ENCODE measurements around the gene EGLN3.
A peak's percentile ranks its signal among the peaks of the same experiment; 100 is the strongest.

The EGLN3 gene

DNA sequence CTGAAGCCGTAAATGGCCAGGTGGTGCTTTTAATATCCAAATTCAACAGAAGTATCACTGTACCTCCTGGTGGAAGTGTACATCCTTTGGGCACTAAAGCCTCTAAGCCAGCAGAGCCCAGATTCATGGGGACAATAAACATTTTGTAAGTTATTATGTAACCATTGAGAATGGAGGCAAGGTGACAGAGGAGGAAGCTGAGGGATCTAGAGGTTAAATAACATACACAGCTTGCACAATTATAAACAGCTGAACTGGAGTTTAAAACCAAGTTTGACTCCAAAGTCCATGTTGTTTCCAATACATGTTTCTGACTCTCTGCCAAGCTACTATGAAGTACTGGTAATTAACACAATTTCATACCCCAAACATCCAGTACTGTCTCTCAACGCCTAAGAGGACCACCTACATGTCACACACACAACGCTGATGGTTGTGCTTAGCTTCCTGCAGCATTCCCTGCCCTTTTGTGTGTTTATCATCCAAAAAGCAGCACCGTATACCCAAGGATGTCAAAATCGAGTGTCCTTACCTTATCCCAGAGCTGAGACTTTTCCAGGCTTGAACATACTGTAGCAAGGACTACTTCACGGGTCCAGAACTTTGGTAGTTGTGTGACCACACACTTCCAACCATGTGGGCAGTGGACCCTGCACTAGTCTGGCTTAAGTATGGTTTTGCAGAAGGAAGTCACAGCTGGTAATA is 41.3 kb downstream of the EGLN3 start:
- peak in 1 of 2 experiments; percentile 73 for DNase-seq

DNA sequence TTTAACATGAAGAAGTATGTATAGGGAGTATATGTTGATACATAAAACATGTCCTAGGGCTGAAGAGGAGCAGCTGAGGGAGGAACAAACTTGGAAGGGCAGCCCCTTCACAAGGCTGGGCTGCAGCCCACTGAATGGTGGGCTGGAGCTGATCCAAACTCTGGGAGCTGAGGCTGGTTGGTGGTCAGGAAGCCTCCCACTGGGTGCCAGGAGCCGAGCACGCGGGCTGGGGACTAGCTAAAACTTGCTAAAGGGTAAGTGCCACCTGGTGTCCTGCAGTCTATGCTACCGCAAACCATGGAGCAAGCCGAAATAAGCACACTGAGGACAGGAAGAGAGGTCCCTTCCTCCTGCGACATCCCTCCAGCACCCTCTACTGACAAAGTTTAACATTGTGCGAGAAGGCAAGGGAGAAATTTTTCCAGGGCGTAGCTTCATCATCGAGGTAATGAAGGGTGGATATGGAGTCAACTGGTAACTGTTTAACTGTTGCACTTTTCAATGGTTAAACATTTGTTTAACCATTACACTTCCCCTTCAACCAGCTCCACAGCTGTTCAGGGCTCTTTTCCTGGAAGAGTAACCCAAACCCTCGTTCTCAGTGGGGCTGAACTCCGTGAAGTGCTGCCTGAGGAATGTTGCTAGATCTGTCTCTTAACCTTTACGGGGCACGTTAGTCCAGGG is 42.2 kb downstream of the EGLN3 start:
- DNase-seq: peak; percentile 71 to 81

DNA sequence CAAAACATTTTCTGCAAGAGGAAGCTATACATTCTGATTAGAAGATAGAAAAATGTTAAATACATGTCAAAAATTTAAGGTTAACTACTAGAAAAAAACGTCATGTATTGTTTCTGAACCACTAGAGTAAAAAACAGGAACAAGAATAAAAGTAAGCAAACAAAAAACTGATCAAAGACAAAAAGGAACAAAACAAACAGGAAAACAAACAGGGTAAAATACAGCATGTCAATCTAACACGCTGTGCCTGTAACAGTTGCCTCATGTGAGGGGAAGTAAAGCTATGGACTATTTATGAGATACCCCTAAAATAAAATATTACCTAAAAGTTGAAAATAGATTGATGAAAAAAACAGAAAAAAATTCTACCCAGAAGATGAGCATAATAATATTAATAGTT is 43.9 kb downstream of the EGLN3 start:
- no peak for DNase-seq

DNA sequence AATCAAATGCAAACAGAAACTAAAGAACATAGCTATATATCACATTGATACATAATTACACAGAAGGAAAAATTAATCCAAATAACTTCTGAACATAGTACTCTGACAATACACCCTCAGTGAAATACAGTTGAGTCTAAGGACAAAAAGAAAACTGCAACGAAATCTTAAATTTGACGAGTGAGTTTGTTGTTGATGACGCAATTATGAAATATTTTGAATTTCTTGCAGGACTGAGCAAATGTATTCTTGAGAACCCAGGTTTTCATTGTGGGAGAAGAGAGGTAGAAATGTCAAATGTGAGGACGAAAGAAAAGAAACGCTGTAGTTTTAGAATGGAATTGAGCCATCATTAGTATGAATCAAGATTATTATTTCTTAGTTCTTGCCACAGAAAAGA is 46.3 kb downstream of the EGLN3 start:
- no peak for DNase-seq

DNA sequence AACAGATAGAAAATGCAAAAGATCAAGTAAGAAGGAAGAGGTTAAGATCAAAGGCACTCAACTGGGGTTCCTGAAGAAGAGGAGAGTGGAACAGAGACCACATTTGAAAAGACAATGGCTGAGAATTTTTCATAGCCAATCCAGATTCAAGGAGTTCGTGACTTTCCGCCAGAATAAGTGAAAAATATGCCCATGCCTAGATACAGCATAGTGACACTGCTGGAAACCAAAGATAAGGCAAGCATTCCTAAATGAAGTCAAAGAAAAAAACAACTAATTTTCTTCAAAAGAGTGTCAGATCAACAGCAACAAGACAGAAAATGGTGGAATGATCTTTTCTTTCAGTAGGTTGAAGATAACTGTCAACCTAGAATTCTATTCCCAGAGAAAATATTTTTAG is 47.5 kb downstream of the EGLN3 start:
- no peak for DNase-seq

DNA sequence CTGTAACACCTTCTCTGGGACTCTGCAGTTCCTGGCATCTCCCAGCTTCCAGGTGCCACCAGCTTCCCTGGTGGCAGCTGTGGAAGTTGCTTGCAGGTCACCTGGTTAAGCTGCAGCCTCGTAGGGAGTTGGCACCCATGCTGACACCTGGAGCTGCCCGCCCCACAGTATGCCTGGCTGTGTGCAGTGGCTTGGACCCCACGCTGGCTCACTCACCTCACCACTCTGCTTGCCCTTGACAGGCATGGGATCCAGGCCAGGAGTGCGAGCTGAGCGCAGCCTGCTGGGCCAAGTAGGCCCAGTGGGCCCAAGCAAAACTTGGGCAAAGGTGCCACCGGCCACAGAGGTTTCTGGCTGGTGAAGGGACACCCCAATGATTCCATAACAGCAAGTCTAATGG is 48.5 kb downstream of the EGLN3 start:
- no peak for DNase-seq

DNA sequence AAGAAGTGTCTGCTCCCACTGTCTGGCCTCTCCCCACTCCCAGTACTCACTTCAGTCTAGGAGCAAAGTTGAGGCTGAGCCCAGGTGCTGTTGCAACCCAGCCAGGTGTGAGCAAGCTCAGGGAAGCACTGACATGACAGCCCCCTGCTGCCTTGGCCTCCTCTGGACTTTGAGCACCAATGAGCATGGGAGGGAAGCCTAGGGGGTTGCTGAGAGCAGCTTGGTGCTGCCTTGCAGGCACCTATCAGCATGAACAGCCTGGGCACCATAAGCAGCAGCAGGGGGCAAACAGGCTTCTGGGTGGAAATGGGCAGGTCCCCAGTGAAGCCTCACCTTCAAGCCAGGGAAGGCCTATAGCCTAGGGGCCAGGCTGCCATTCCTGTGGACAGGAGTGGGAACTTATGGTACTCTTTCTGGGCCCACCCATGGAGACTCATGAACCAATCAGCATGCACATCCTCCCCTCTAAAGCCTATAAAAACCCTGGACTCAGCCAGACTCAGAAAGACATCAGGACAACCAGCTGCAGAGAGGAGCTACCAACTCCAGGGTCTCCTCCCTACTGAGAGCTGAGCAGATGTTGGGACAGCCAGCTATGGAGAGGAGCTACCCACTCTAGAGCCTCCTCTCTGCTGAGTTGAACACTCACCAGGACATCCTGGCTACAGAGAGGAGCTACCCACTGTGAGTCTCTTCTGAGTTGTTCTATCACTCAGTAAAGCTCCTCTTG is 49.3 kb downstream of the EGLN3 start:
- no peak for DNase-seq

DNA sequence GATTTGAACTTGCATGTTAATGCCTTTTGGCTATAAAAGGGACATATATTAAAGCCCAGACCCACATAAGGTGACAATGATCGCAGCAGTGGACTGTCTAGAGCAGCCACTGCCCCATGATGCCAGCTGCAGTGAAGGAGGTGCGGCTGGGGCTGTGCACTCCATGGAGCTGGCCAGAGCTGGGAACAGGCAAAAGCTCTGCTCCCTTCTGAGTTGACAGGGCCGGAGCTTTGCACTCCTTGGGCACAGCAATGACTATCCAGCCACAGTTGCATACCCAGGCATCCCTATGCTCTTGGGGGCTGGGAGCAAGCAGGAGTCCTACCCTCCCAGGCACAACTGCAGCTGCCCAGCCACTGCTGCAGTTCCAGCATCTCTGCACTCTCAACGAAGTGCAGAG is 50.2 kb downstream of the EGLN3 start:
- no peak for DNase-seq

DNA sequence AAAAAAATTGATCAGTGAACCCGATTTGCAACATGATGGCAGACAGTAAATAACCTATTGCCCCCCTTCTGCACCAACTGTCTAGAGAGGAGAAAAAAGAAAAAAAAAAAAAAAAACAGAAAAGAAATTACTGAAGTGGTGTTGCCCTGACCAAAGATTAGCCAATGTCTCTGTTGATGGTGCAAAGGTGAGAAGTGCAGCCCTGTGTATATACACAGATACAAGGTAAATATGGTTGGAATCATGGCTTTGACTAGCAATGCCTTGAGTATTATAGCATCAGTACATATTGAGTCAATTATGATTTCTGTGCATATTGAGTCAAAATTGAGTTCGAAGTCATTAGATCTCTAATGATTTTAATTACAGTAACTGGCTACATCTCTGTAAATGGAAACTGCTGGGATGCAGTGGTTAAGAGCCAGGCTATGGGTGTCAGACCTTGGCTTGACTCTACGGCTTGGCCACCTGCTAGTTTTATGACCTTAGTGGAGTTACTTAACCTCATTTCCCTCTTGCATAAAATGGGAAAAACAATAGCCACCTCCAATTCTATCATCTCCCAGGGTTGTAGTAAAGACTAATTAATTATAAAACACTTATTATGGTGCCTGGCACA is 51.0 kb downstream of the EGLN3 start:
- DNase-seq: no peak

DNA sequence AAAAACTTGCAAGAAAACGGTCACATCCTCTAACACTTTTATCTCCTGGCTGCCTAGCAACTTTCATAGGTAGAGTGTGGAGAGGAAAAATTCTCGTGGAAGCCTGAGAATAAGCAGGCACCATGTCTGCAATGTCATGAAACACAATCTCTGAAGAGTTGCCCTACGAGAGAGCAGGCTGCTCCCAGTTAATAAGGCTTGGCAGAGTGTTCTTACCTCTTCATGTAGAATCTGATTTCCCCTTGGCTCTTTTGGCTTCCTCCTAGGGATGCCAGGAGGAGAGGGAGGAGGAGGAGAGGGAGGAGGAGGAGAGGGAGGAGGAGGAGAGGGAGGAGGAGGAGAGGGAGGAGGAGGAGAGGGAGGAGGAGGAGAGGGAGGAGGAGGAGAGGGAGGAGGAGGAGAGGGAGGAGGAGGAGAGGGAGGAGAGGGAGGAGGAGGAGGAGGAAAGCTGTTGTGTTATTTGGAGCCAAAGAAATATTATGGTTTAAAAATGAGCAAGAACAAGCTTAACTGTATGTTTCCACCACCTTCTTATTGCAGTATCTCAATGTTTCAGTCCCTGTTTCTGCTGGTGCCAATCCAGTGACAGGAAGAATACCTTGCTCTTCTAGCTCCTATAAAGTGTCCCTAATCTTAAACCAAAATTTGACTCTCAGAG is 52.9 kb downstream of the EGLN3 start:
- no peak for DNase-seq

DNA sequence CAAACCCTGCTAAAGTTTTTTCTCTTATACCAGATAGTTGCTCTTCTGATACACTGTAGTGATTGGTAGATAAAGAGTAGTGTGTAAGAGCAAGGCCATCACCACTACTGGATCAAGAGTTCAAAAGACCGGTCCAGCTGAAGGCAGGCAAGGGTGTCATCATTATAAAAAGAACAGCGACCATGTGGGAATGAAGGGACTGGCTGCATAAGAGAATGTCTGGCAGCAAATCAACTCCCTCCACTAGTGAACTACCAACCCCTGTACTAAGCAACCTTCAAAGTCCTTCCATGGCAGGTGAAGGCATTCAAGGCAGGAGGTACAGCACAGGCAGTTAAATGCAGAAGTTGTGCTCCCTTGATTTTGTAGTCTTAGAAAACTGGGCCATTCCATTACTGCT is 53.5 kb downstream of the EGLN3 start:
- no peak for DNase-seq

DNA sequence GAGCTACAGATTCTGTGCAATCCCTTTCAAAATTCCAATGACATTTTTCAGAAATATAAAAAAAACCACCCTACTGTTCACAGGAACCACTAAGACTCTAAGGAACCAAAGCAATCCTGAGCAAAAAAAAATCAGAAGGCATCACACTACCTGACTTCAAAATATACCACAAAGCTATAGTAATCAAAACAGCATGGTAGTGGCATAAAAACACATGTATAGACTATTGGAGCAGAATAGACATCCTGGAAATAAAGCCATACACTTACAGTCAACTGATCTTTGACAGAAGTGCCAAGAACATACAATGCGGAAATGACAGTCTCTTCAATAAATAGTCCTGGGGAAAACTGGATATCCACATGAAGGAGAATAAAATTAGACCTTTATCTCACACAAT is 56.5 kb downstream of the EGLN3 start:
- no peak for DNase-seq

DNA sequence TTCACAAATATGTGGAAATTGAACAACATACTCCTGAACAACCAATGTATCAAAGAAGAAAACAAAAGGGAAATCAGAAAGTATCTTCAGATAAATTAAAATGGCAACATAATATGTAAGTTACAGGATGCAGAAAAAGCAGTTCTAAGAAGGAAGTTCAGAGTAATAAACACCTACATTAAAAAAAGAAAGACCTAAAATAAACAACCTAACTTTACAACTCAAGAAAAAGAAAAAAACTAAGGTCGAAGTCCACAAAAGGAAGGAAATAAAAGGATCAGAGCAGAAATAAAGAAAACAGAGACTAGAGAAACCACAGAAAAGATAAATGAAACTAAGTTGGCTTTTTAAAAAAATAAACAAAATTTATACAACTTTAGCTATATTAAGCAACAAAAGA is 59.2 kb downstream of the EGLN3 start:
- no peak for DNase-seq

DNA sequence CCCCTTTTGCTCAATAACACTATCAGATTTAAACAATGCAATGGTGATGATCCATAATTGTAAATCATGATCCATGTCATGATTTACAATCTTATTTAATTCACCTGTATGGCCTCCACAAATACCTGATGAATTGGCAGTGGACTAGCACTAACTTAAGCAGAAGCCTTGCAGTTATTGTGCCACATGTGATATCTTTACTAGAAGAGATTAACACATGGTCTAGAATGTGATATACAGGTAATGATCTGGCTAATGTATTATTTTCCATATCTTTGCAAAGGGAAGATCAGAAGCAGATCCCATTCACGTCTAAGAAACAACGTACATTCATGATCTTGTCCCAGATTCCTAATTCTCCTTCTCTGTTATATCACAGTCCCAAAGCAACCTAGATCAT is 66.0 kb downstream of the EGLN3 start:
- DNase-seq: no peak

DNA sequence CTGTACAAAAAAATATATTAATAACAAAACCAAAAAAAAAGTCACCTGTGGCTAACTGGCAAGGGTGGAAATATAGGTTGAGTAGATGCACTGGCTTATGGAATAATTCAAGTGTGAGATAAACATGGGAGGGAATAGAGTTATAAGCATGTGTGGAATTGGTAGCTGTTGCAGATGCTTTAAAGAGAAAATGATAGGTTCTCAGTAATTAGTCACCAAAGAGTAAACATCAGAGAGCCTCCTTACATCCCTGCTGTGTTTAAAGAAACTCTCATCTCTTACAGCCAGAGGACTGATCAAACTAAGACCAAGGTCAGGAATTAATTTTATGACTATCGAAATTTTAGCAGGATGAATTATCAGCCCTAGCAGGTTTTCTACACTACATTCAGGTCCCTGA is 70.5 kb downstream of the EGLN3 start:
- no peak for DNase-seq

DNA sequence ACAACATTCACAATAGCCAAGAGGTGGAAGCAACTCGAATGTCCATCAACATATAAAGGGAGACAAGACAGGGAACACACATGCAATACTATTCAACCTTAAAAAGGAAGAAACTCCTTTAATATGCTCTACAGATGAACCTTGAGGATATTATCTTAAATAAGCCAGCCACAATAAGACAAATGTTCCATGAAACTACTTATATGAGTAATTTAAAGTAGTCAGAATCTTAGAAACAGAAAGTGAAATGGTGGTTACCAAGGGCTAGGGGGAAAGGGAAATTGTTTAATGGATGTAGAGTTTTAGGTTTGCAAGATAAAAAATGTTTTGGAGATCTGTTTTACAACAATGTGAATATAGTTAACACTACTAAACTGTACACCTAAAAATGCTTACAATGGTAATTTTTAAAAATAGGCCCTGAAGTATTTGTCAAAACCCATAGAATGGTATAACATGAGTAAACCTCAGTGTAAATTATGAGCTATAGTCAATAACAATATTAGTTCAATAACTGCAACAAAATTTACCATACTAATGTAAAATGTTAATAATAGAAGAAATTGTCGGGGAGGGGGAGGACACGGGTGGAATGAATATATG is 71.1 kb downstream of the EGLN3 start:
- no peak for DNase-seq

DNA sequence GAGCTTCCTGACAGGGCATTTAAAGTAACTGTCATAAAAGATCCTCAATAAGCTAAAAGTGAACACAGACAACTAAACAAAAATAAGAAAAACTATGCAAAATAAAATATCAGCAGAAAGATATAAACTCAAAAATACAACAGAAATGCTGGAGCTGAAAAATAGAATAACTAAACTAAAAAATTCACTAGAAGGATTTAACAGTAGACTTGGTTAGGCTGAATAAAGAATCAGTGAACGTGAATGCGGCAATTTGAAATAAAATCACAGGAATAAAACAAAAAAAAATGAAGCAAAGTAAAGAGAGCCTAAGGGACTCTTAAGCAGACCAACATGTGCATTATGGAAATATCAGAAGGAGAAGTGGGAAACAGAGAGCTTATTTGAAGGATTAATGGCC is 74.6 kb downstream of the EGLN3 start:
- DNase-seq: no peak

All from NCI-H526 (cell line).